Neuronal stem cell (in vitro differentiated cells): ENCODE measurements around the gene CDC42EP3.

ENCODE experiments used
- DNase-seq: peaks from one replicate; pipeline ENCODE4 v3.0.0-alpha.2; 2013; ENCODE audit warnings: low spot score
- H2AFZ ChIP-seq: one replicate; pipeline ENCODE4 v1.6.1; 2013; ENCODE audit warnings: mild to moderate bottlenecking, low read length, inconsistent platforms
- H2AK5ac ChIP-seq: 2 replicates; pipeline ENCODE4 v1.6.1; 2013; ENCODE audit warnings: low read depth, mild to moderate bottlenecking, inconsistent platforms, low read length, moderate library complexity, mixed read lengths
- H2BK120ac ChIP-seq: 2 replicates; pipeline ENCODE4 v1.6.1; 2013; ENCODE audit warnings: low read depth, mild to moderate bottlenecking, inconsistent platforms, low read length, moderate library complexity, mixed read lengths
- H2BK12ac ChIP-seq: one replicate; pipeline ENCODE4 v1.6.1; 2013; ENCODE audit warnings: low read length, inconsistent platforms
- H2BK15ac ChIP-seq: 2 replicates; pipeline ENCODE4 v1.6.1; 2013; ENCODE audit warnings: mild to moderate bottlenecking, low read length, inconsistent platforms, mixed read lengths
- H2BK5ac ChIP-seq: one replicate; pipeline ENCODE4 v1.6.1; 2013; ENCODE audit warnings: inconsistent platforms, mild to moderate bottlenecking, low read length, moderate library complexity
- H3K14ac ChIP-seq: one replicate; pipeline ENCODE4 v1.6.1; 2013; ENCODE audit warnings: low read length, inconsistent platforms
- H3K18ac ChIP-seq: 2 replicates; pipeline ENCODE4 v1.6.1; 2013; ENCODE audit warnings: low read length, inconsistent platforms
- H3K23ac ChIP-seq: 2 replicates; pipeline ENCODE4 v1.6.1; 2013; ENCODE audit warnings: low read depth, mild to moderate bottlenecking, mixed read lengths, low read length, inconsistent platforms; ENCODE audit not compliant: poor library complexity
- H3K27ac ChIP-seq: replicated peaks from 3 replicates; pipeline ENCODE4 v1.5.1; 2013; ENCODE audit warnings: low read length, inconsistent platforms
- H3K27me3 ChIP-seq, 3 experiments: 2 replicates each; pipeline ENCODE4 v1.6.1; 2013; ENCODE audit warnings: low read length in 3 of 3, mild to moderate bottlenecking in 2 of 3, inconsistent platforms in 1 of 3, low read depth in 1 of 3, mixed read lengths in 1 of 3, moderate library complexity in 1 of 3; ENCODE audit not compliant: control insufficient read depth in 3 of 3, insufficient read depth in 3 of 3
- H3K36me3 ChIP-seq, 2 donors: replicated peaks in 1 of 2; 2 replicates each; pipeline ENCODE4 v1.6.1; 2013; ENCODE audit warnings: low read length in 2 of 2; ENCODE audit not compliant: control insufficient read depth in 2 of 2, insufficient read depth in 2 of 2
- H3K4ac ChIP-seq: 2 replicates; pipeline ENCODE4 v1.6.1; 2013; ENCODE audit warnings: inconsistent platforms, mild to moderate bottlenecking, low read length, moderate library complexity
- H3K4me1 ChIP-seq, 2 donors: 1 replicate in 1 of 2; 2 replicates in 1 of 2; pipeline ENCODE4 v1.6.1; 2013; ENCODE audit warnings: low read length in 2 of 2, low read depth in 1 of 2; ENCODE audit not compliant: control insufficient read depth in 2 of 2, insufficient read depth in 1 of 2
- H3K4me2 ChIP-seq: one replicate; pipeline ENCODE4 v1.6.1; 2013; ENCODE audit warnings: mild to moderate bottlenecking, low read length, inconsistent platforms; ENCODE audit not compliant: insufficient read depth, poor library complexity, severe bottlenecking
- H3K4me3 ChIP-seq, 2 donors: 2 replicates each; pipeline ENCODE4 v1.5.1; 2013; ENCODE audit warnings: low read length in 2 of 2, mild to moderate bottlenecking in 2 of 2, inconsistent platforms in 1 of 2, moderate library complexity in 1 of 2
- H3K79me1 ChIP-seq: one replicate; pipeline ENCODE4 v1.6.1; 2013; ENCODE audit warnings: low read depth, mild to moderate bottlenecking, inconsistent platforms, low read length, moderate library complexity
- H3K9ac ChIP-seq: one replicate; pipeline ENCODE4 v1.6.1; 2013; ENCODE audit warnings: mild to moderate bottlenecking, low read depth, low read length, inconsistent platforms; ENCODE audit not compliant: poor library complexity
- H3K9me3 ChIP-seq, 2 donors: replicated peaks in 1 of 2; 2 replicates each; pipeline versions ENCODE3 to v1.6.1; 2013; ENCODE audit warnings: low read length in 2 of 2, mild to moderate bottlenecking in 2 of 2, inconsistent platforms in 1 of 2, low read depth in 1 of 2, mixed read lengths in 1 of 2, moderate library complexity in 1 of 2; ENCODE audit not compliant: control insufficient read depth in 2 of 2, insufficient read depth in 1 of 2
- H4K8ac ChIP-seq: one replicate; pipeline ENCODE4 v1.6.1; 2013; ENCODE audit warnings: low read depth, mild to moderate bottlenecking, inconsistent platforms, low read length, moderate library complexity
- H4K91ac ChIP-seq: one replicate; pipeline ENCODE4 v1.6.1; 2013; ENCODE audit warnings: low read length, low read depth, mild to moderate bottlenecking, inconsistent platforms; ENCODE audit not compliant: poor library complexity
- WGBS, 2 donors: extraction: QIAGEN DNeasy Blood & Tissue Kit; methylation state at CpG; one replicate each; pipeline ENCODE4 v1.1.7; 2013; ENCODE audit warnings: missing lambda C conversion rate in 2 of 2, mixed read lengths in 1 of 2; ENCODE audit not compliant: insufficient read length in 2 of 2, insufficient replicate concordance in 1 of 2; ENCODE audit errors: extremely low coverage in 2 of 2; 5-methylcytosine and 5-hydroxymethylcytosine counted together

CDC42EP3 gene

GRCh38 chr2:37666772-37667171, 4.7 kb downstream of the CDC42EP3 start:
- Histone ChIP-seq H3K4me3 (no peak overlapping the region), H4K91ac (no peak overlapping the region), H2BK120ac (no peak overlapping the region)

GRCh38 chr2:37665604-37666362, 5.7 kb downstream of the CDC42EP3 start:
- H3K23ac ChIP-seq = no peak overlapping the region
- H3K9ac ChIP-seq = no peak overlapping the region

More at GRCh38 chr2:37666772-37667171, 4.7 kb downstream of the CDC42EP3 start:
- Histone ChIP-seq H3K4me1 (peaks cover 10 to 15% of the 10 kb centered on the region in 2 donors), H2AK5ac (no peak overlapping the region), H2AFZ (no peak overlapping the region), H3K27ac (no peak overlapping the region), H2BK15ac (no peak overlapping the region), H2BK5ac (no peak overlapping the region), H3K9me3 (no peaks in the 10 kb centered on the region), H3K79me1 (no peaks in the 10 kb centered on the region), H3K9ac (no peak overlapping the region), H3K4me2 (no peak overlapping the region), H4K8ac (no peak overlapping the region), H3K18ac (no peak overlapping the region), H3K27me3 (no peaks in the 10 kb centered on the region), H3K36me3 (peaks cover 0 to 66% of the 10 kb centered on the region in 2 donors), H3K14ac (no peak overlapping the region), H3K4ac (no peak overlapping the region), H3K23ac (no peak overlapping the region), H2BK12ac (no peak overlapping the region)
- no CpG with 5 or more reads among the region's 2 CpGs for WGBS, 2 donors
- no peak for DNase-seq

GRCh38 chr2:37665043-37665442, 6.4 kb downstream of the CDC42EP3 start:
- H3K27ac ChIP-seq = no peak overlapping the region
- no peak overlapping the region for H2BK15ac ChIP-seq
- H3K79me1 ChIP-seq = no peaks in the 10 kb centered on the region
- H3K14ac ChIP-seq = no peak overlapping the region
- H3K4ac ChIP-seq = no peak overlapping the region
- no peak overlapping the region for H2BK120ac ChIP-seq
- DNase-seq = no peak
- no peaks in the 10 kb centered on the region for H3K9me3 ChIP-seq
- no peak overlapping the region for H4K91ac ChIP-seq
- no peak overlapping the region for H2BK12ac ChIP-seq
- H2AFZ ChIP-seq = no peak overlapping the region
- H3K27me3 ChIP-seq = no peaks in the 10 kb centered on the region
- H3K4me1 ChIP-seq = peaks cover 10 to 12% of the 10 kb centered on the region in 2 donors
- H3K36me3 ChIP-seq = peaks cover 0 to 82% of the 10 kb centered on the region in 2 donors
- no peak overlapping the region for H2BK5ac ChIP-seq
- no peak overlapping the region for H3K9ac ChIP-seq
- H3K23ac ChIP-seq = no peak overlapping the region
- WGBS, 2 donors = no CpG with 5 or more reads among the region's 2 CpGs
- no peak overlapping the region for H3K4me3 ChIP-seq
- H3K4me2 ChIP-seq = no peak overlapping the region
- no peak overlapping the region for H2AK5ac ChIP-seq
- no peak overlapping the region for H3K18ac ChIP-seq
- no peak overlapping the region for H4K8ac ChIP-seq

More at GRCh38 chr2:37665604-37666362, 5.7 kb downstream of the CDC42EP3 start:
- H2BK12ac ChIP-seq = no peak overlapping the region
- H3K4me2 ChIP-seq = no peak overlapping the region
- H2AK5ac ChIP-seq = no peak overlapping the region
- H3K4me3 ChIP-seq = no peak overlapping the region
- no CpG with 5 or more reads among the region's 11 CpGs for WGBS, 2 donors
- H2BK120ac ChIP-seq = no peak overlapping the region
- no peak overlapping the region for H2BK5ac ChIP-seq
- no peak overlapping the region for H4K8ac ChIP-seq
- no peak overlapping the region for H3K27ac ChIP-seq
- no peak overlapping the region for H2BK15ac ChIP-seq
- no peak overlapping the region for H3K14ac ChIP-seq
- H2AFZ ChIP-seq = no peak overlapping the region
- H3K4ac ChIP-seq = no peak overlapping the region
- H3K27me3 ChIP-seq = no peaks in the 10 kb centered on the region
- no peak overlapping the region for H3K18ac ChIP-seq
- no peak overlapping the region for H4K91ac ChIP-seq
- peaks cover 0 to 76% of the 10 kb centered on the region in 2 donors for H3K36me3 ChIP-seq
- H3K79me1 ChIP-seq = no peaks in the 10 kb centered on the region
- H3K4me1 ChIP-seq = peaks cover 10 to 15% of the 10 kb centered on the region in 2 donors
- DNase-seq = no peak
- H3K9me3 ChIP-seq = no peaks in the 10 kb centered on the region

GRCh38 chr2:37664231-37664643, 7.2 kb downstream of the CDC42EP3 start:
- H3K36me3 ChIP-seq = peaks cover 0 to 88% of the 10 kb centered on the region in 2 donors

More at GRCh38 chr2:37664231-37664643, 7.2 kb downstream of the CDC42EP3 start:
- Histone ChIP-seq H2BK5ac (no peak overlapping the region), H3K14ac (no peak overlapping the region), H3K4me3 (no peak overlapping the region), H3K27ac (no peak overlapping the region), H3K4me2 (no peak overlapping the region), H3K9me3 (no peaks in the 10 kb centered on the region), H2AK5ac (no peak overlapping the region), H3K18ac (no peak overlapping the region), H2AFZ (no peak overlapping the region), H3K23ac (no peak overlapping the region), H2BK12ac (no peak overlapping the region), H4K91ac (no peak overlapping the region), H3K4ac (no peak overlapping the region), H2BK120ac (no peak overlapping the region), H3K4me1 (peaks cover 10 to 13% of the 10 kb centered on the region in 2 donors), H3K79me1 (no peaks in the 10 kb centered on the region), H4K8ac (no peak overlapping the region), H3K9ac (no peak overlapping the region), H3K27me3 (no peaks in the 10 kb centered on the region), H2BK15ac (no peak overlapping the region)
- no peak for DNase-seq
- no CpG with 5 or more reads among the region's 2 CpGs for WGBS, 2 donors
